Measurements from ENCODE around the gene PTPRF.
"Not testable (repeated sequence)": the region's sequence is repeated elsewhere in the genome, so short reads cannot be mapped to it uniquely, and the experiment has no call there.

Gene PTPRF

DNA sequence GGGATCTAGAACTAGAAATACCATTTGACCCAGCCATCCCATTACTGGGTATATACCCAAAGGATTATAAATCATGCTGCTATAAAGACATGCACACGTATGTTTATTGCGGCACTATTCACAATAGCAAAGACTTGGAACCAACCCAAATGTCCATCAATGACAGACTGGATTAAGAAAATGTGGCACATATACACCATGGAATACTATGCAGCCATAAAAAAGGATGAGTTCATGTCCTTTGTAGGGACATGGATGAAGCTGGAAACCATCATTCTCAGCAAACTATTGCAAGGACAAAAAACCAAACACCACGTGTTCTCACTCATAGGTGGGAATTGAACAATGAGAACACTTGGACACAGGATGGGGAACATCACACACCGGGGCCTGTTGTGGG is 107.7 kb downstream of the PTPRF start:
- not testable (repeated sequence) for DNase-seq

DNA sequence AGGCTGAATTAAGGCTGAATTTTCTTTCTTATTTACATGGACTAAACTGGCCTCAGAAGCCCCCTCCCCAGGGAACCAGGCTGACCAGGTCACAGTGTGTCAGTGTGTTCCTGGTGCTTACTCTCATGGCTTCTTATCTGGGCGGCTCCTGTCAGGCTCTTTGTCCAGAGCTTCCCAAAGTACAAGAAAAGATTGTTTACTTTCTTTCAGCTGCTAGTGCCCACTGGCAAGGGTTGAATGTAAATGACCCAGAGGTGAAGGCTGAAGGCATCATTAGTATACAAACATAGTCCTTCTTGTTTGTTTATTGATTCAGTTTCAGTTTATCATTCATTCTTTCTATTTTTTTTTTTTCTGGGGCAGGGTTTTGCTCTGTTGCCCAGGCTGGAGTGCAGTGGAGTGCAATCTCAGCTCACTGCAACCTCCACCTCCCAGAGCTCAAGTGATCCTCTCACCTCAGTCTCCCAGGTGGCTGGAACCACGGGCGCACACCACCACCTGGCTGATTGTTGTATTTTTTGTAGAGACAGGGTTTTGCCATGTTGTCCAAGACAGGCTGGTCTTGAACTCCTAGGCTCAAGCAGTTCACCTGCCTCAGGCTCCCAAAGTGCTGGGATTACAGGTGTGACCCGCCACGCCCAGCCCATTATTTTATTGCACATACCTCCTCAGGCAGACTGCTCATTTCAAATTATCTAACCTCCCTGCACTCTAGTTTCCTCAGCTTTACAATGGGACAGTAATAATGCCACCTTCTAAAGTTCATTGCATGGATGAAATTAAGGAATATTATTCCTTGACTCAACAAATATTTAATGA is 109.5 kb downstream of the PTPRF start:
- DNase-seq: no peak

DNA sequence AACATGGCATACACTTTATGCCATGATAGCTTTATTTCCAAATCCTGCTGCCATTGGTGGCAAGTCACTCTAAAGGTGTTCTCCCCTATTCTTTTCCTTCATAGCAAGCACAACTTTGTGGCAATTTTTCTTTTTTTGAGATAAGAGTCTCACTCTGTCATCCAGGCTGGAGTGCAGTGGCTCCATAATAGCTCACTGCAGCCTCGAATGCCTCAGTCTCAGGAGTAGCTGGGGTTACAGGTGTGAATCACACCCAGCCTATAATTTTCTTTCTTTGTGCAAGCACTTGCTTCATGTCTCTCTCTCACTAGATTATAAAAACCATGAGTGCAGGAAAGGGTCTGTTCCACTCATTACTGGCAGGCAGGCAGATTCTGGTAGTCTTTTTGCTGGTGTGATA is 113.9 kb downstream of the PTPRF start:
- no peak for DNase-seq

DNA sequence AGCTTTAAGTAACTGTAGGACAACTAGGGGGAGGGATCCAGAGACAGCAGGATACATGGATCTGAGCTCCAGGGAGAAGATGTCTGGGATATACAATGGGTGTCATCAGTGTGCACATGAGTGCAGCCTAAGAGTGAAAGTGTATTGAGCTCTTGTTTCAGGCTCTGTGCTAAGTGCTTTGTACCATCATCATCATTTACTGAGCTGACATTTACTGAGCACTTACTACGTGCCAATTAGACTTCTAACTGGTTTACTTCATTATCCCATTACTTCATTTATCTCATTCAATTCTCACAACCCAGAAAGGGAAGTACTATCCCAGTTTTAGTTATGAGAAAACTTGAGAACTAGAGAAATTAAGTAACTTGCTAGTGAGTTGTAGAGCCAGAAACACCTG is 114.8 kb downstream of the PTPRF start:
- DNase-seq: no peak

DNA sequence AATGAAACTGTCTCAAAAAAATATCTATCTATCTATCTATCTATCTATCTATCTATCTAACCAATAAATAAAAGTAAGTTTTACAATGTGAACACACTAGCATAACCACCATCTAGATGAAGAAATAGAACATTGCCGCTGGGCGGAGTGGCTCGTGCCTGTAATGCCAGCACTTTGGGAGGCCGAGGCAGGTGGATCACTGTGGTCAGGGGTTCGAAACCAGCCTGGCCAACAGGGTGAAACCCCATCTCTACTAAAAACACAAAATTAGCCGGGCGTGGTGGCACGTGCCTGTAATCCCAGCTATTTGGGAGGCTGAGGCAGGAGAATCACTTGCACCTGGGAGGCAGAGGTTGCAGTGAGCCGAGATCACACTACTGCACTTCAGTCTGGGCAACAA is 116.6 kb downstream of the PTPRF start:
- not testable (repeated sequence) for DNase-seq

DNA sequence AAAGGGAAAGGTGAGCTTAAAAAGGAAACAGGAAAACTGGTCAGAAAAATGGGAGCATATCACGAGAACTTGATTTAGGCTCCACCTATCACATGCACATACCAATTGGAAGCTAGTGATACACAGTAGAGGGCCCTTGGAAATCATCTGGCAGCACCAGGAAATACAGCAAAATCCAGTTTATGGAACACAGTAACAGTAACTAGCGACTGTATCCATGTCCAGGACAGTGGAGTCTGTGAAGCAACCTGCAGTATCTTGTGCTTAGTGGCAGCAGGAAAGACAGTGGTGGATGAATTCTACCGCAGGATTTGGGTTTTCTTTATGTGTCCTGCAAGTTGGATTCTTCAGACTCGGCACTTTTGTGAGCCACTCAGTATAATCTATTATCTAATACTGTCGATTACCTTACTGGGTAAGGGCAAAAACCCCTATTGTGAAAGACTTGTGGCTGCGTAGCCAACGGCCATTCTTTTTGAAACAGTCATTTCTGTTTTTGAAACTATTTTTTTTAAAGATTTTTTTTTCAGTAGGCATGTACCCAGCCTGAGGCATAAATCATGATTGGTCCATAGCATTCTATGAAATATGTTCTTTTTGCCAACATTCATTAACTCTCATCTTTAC is 117.7 kb downstream of the PTPRF start:
- no peak for DNase-seq

DNA sequence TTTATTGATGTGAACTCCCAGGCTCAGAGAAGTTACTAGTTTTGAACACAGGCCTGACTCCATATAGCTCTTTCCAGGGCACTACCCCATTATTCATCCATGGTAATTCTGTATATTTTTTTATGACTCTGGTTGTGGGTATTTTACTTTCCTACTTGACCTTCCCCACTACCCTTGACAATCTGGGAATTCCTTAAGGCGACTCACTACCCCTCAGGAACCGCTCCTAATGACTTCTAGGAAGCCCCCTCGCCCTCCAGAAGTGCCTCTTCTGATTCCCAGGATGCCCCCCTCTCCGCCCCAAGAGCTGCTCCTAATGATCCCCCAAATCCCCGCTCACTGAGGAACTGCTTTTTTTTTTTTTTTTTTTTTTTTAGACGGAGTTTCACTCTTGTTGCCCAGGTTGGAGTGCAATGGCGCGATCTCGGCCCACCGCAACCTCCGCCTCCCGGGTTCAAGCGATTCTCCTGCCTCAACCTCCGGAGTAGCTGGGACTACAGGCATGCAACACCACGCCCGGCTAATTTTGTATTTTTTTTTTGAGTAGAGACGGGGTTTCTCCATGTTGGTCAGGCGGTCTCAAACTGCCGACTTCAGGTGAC is 118.3 kb downstream of the PTPRF start:
- DNase-seq: no peak

DNA sequence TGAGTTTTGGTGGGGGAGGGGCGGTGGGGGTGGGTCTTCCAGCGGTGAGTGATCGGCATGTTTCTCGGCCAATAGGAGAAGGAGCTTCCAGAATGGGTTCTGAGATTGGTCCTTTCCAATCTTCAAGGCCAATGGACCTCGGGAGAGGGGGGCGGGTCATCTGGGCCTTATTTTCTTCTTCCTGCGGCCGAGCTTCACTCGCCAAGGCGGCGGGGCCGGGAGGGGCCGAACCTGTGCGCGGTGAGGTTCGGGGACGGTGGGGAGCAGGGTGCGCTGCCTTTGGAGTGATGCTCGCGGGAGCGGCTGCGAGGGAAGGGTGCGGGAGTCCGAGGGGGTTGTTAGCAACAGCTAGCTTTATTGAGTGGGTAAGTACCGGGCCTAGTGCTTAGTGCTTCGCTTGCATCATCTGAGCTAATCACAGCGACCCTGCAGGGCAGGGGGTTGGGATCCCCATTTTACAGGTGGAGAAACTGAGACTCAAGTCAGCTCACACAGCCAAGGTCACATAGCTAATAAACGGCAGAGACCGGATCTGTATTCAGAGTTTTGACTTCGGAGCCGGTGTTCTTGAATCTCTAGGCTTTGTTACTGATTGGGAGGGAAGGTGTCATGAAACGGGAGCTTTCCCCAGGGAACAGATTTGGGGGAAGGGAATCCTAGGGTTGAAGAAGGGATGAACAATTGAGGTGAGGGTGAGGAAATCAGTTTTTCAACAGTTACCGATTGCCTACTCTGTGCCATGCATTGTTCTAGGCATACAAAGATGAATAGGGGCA is 119.8 kb downstream of the PTPRF start:
- DNase-seq: peak; percentile 96

DNA sequence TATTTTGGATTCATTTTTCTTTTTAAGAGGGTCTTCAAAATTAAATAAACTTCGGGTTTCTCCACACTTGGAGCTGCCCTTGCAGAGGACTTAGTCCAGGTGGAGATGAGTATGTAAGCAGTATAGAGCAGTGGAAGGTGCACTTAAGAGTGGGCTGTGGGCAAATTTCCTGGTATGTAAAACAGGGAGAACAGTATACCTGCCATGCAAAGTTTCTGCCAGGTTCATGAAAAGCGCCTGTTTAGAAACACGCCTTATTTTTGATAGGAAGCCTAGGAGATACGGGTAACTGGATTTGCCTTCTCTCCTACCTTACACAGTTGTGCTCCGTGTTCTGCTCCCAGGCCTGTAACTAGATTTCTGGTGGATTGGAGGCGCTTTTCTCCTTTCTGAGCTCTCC is 120.5 kb downstream of the PTPRF start:
- no peak for DNase-seq

DNA sequence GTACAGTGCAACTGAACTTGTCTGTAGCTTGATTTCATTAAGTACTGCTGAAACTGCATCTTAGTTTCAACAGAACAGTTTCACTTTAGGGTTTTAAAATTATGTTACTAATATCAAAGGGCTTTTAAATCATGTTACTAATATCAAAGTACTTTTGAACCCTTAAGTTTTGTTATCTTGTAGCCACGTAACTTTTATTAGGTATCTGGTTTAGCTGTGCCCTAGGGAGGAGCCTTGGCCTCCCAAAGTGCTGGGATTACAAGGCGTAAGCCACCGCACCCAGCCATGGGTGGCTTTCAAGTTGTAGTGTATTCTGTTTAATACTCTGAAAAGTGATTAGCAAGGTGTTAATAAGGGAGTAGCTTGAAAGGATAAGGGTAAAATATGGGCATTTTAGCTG is 121.2 kb downstream of the PTPRF start:
- DNase-seq: no peak

DNA sequence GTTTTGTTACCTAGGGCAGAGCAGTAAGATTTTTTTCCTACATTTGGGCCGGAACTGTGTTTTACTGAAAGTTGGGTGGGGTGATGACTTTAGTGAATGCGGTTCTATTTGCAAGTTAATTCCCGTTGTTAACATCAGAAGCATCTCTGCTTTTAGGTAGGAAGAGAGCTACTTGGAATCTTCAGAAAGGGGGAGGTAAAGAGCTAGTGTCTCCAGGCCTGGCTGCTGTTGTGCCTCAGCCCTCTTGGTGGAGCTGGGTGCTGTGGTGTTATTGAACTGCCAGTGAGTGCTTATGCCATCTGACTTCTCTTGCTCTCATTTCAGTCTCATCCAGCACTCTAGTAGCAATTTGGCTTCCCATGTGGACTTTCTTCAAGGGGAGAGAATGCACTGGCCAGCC is 122.7 kb downstream of the PTPRF start:
- peak; percentile 32 for DNase-seq

DNA sequence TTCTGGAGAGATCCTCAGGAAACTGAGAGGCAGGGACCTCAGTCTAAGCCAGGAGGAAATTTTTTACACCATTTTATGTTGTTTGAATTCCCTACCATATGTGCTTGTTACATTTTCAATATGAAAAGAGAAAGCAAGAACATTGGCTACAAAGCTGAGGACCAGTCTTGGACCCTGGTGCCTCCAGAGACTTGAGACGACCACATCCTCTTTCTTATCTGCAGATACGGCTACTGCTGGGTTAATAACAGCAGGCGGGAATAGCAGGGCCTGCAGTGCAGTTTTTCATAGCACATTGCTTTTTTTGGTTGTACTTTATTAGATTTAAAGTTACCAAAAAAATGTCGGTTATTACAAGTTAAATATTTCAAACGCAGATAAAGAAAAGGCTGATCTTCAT is 123.2 kb downstream of the PTPRF start:
- no peak for DNase-seq

DNA sequence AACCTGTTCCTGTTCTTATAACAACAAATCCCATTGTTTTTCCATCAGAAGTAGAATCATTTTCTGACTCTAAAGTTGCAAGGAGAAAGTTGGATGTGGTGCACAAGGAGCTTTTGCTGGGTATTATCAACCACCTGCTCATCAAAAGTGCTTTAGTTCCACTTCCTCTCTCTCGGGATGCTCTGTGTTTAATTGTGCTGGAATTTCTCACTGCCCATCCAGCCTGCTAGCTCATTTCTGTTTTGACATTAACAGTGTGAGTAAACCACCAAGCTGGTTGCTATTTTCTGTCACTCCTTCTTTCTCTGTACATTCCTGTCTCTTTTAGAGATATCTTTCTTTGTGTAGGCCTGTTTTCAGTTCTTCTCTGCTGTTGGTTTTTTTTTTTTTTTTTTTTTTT is 125.3 kb downstream of the PTPRF start:
- no peak for DNase-seq

DNA sequence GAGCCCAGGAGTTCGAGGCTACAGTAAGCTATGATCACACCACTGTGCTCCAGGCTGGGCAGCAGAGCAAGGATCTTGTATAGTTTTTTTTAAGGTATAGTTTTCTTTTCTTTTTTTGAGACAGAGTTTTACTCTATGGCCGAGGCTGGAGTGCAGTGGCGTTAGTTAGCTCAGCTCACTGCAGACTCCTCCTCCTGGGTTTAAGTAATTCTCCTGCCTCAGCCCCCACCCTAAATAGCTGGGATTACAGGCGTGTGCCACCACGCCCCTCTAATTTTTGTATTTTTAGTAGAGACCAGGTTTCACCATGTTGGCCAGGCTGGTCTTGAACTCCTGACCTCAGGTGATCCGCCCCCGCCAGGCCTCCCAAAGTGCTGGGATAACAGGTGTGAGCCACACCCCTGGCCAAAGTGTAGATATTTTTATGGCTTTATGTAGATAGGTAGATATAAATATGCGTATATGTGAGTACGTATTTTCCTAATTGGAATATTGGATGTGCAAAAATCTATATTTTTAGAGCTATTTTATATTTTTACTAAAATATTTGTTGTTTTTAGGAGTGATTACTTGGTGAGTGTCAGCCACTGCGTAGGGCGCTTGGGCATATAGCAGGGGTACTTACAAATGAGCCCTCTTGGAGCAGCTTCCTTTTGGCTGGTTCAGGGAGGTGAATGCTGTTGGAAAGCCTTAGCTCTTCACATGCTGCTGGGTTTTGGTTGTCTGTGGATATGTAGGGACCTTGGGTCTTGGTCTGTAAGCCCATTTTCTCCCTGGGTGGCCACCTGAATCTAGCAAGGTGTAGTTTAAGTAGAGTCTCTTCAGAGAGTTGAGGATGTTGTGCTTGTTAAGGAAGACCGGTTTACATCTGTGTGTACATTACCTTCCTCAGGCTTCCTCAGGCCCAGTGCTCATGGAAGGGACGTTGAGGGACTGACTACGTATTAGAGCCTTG is 128.8 kb downstream of the PTPRF start:
- no peak for DNase-seq

DNA sequence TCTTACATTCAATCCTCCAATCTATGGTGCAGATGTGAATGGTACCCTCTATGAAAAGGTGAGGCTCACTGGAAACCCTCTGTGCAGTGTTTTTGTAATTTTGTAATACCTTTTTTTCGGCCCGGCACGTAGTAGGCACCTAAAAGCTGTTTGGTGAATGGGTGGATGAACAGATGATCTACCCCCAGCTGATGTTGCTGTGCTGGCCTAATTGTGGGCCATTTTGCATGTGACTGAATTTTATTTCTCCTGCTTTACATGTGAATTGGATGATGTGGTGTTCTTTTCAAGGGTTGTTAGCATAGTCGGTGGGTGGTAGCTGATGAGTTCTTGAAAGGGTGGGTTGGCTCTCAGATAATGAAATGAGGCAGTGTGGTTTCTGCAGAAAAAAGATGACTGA is 129.7 kb downstream of the PTPRF start:
- DNase-seq: no peak

DNA sequence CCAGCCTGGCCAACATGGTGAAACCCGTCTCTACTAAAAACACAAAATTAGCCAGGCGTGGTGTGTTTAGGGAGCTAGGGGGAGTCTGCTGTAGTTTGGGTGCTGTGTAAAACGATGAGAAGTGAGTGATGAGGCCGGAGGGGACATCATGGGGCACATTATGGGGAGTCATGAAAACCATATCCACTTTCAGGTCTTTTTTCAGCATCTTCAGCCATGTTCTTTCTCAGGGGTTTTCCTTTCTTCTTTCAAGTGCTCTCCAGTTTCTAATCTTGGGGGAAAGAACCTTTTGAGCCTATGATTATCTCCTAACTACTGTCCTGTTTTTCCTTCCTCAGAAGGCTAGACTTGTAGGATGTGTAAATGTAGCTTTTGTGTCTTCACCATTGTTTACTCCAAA is 133.7 kb downstream of the PTPRF start:
- DNase-seq: no peak

DNA sequence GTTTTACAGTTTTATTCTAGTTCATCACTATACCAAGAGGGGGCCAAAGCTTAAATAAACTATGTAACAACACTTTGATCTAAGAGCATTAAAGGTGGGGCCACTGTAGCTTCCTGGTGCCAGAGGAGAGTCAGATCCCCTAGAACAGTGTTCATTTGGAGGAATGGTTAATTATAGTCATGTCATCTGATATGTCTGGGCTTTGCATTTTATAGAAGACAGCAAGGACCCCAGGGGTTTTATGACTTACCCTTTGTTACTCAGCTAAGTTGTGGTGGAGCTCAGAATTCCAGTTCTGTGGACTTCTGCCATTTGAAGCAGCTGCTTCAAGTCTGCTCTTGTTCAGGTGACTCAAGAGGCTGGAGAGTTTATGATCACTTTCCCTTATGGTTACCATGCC is 135.9 kb downstream of the PTPRF start:
- no peak for DNase-seq

DNA sequence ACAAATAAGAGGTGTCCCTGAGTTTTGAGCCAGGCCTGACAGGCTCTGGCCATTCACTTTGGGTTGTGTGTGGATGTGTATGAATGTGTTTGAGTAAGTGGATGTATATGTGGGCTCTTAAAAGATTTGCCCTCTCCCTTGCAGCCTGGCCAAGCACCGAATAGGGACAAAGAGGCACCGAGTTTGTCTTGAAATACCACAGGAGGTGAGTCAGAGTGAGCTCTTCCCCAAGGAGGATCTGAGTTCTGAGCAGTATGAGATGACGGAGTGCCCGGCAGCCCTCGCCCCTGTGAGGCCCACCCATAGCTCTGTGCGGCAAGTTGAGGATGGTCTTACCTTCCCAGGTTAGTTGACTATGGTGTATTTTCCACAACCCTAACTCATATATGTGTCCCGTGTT is 138.3 kb downstream of the PTPRF start:
- DNase-seq: no peak

DNA sequence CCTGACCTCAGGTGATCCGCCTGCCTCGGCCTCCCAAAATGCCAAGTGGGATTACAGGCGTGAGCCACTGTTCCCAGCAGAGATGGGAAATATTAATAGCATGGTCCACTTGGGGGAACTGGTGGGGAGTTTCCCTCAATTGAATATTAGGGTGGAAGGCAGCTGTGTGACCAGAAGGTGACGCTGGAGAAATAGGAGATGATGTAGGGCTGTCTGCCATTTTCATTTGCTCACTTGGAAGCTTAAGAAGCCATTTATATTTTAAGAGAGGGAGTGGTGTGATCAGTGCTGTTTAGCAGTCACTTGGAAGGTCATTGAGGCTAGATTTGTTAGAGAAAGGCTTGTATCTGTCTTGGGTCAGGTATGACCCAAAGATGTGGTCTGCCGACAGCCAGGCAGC is 139.2 kb downstream of the PTPRF start:
- no peak for DNase-seq

DNA sequence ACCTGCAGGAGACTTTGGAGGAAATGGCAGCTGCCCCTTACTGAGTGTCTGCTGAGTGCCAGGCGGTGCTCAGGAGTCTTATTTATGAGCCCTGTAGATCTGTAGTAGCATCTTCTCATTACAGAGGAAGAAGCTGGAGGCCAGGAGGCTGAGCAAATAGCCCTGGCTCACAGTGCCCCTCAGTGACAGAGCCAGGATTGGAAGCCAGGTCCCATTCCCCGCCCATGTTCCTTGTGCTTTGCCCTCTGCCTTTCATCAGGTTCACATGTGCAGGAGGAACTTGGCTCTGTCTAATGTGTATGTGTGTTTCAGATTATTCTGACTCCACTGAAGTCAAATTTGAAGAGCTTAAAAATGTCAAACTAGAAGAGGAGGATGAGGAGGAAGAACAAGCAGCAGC is 140.5 kb downstream of the PTPRF start:
- DNase-seq: no peak

DNA sequence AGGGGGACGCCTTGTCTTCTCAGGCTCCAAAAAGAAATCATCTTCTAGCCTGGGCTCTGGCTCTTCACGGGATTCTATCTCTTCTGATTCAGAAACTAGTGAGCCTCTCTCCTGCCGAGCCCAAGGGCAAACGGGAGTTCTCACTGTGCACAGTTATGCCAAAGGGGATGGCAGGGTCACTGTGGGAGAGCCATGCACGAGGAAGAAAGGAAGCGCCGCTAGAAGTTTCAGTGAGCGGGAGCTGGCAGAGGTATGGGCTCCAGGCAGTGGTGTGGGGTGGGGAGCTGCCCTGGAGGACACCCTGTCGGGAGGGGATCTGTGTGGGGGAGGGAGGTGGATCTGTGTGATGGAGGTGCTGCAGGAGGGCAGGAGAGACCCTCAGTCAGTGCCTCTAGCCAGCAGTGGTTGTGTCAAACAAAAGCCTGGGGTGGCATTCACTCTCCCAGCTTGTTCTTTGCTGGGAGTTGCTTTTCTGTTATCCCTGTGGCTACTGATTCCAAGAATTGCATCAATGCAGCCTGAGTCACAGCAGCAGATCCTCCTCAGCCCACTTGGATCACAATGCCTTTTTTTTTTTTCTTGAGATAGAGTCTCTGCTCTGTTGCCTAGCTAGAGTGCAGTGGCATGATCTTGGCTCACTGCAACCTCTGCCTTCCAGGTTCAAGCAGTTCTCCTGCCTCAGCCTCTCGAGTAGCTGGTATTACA is 141.1 kb downstream of the PTPRF start:
- no peak for DNase-seq

DNA sequence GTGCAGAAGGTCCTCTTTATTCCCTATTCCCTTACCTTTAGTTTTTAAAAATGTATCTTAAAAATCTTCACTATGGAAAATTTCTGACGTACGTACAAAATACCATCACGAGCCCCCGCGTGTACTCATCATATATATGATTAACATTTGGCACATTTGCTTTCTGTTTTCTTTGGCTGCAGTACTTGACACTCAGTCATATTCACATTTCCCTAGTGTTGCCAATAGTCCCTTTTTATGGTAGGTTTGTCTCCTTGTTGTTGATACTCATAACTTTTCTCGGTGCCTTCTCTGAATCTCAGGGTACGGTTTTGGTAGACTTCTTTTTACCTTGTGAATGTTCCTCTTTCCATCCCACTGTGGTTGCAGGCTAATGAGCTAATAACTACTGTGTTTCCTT is 142.6 kb downstream of the PTPRF start:
- no peak for DNase-seq

Measured in NCI-H2227 treated with DMSO at 0.1 percent for 48 hours (cell line).